Measurements from ENCODE around the gene SMYD5. TPM values are rescaled to one million over a fixed set of nuclear protein-coding genes. Genes with fewer than 3 reads are reported as not detected.
"Not testable (repeated sequence)": the region's sequence is repeated elsewhere in the genome, so short reads cannot be mapped to it uniquely, and the experiment has no call there.

SMYD5 gene
- total and polyA plus RNA-seq, 3 experiments from 2014 or later, result 21.5 to 42.8 (median 41.2) TPM

GRCh38 chr2:73187549-73187948, 26.5 kb upstream of the SMYD5 start:
- no peak for DNase-seq
- ChIA-PET CTCF (interaction anchor here (1.2 to 3.6 kb wide), 2 partner anchors 10 to 102 kb away, joined by 3 to 36 read pairs; no protein-coding TSS in a partner anchor), POLR2A (no interaction called here)
- no peaks in the 10 kb centered on the region for H3K4me1 Mint-ChIP-seq
- H3K27ac Mint-ChIP-seq, result no peak overlapping the region
- H3K9me3 ChIP-seq (ENCODE audit: low read length), result no peaks in the 10 kb centered on the region
- H3K27me3 Mint-ChIP-seq, result peaks cover 20 to 38% of the 10 kb centered on the region in 2 donors
- H3K27me3 ChIP-seq (ENCODE audit: insufficient read depth, low read length, poor library complexity, severe bottlenecking), result no peaks in the 10 kb centered on the region
- H3K9me3 Mint-ChIP-seq, result peaks cover 0 to 4% (median 0%) of the 10 kb centered on the region in 5 donors
- H3K4me3 ChIP-seq (ENCODE audit: low read length), result no peak overlapping the region
- H3K27ac ChIP-seq (ENCODE audit: low read depth, low read length), result no peak overlapping the region
- H3K4me3 Mint-ChIP-seq, result no peak overlapping the region
- H3K36me3 ChIP-seq (ENCODE audit: insufficient read depth, low read length), result no peaks in the 10 kb centered on the region
- no peaks in the 10 kb centered on the region for H3K36me3 Mint-ChIP-seq
- no peaks in the 10 kb centered on the region for H3K4me1 ChIP-seq (ENCODE audit: insufficient read depth, low read length)

- no peak overlapping the region for H3K4me3 ChIP-seq (ENCODE audit: low read length)
- ChIA-PET CTCF (no interaction called here), POLR2A (no interaction called here)
- no peaks in the 10 kb centered on the region for H3K9me3 ChIP-seq (ENCODE audit: low read length)
- no peaks in the 10 kb centered on the region for H3K36me3 ChIP-seq (ENCODE audit: insufficient read depth, low read length)
- H3K27me3 ChIP-seq (ENCODE audit: insufficient read depth, low read length, poor library complexity, severe bottlenecking), result no peaks in the 10 kb centered on the region
- Mint-ChIP-seq H3K36me3 (peaks cover 0 to 2% (median 0%) of the 10 kb centered on the region in 3 donors), H3K27ac (no peak overlapping the region), H3K4me1 (peaks cover 3 to 9% (median 6%) of the 10 kb centered on the region in 3 donors), H3K27me3 (peaks cover 34 to 54% of the 10 kb centered on the region in 2 donors), H3K4me3 (no peak overlapping the region), H3K9me3 (no peaks in the 10 kb centered on the region)
- no peak for DNase-seq
- H3K27ac ChIP-seq (ENCODE audit: low read depth, low read length), result no peak overlapping the region
- no peaks in the 10 kb centered on the region for H3K4me1 ChIP-seq (ENCODE audit: insufficient read depth, low read length)
Observed at GRCh38 chr2:73197579-73197978, 16.5 kb upstream of the SMYD5 start.

- H3K4me1 ChIP-seq (ENCODE audit: insufficient read depth, low read length); H3K27ac Mint-ChIP-seq; H3K4me3 Mint-ChIP-seq; H3K36me3 ChIP-seq (ENCODE audit: insufficient read depth, low read length); H3K36me3 Mint-ChIP-seq; H3K4me3 ChIP-seq (ENCODE audit: low read length); POLR2A ChIA-PET; H3K9me3 ChIP-seq (ENCODE audit: low read length); H3K27ac ChIP-seq (ENCODE audit: low read depth, low read length); H3K9me3 Mint-ChIP-seq; DNase-seq: not testable (repeated sequence)
- Mint-ChIP-seq H3K27me3 (peaks cover 44 to 65% of the 10 kb centered on the region in 2 donors), H3K4me1 (peaks cover 5 to 12% (median 6%) of the 10 kb centered on the region in 3 donors)
- peaks cover 13% of the 10 kb centered on the region for H3K27me3 ChIP-seq (ENCODE audit: insufficient read depth, low read length, poor library complexity, severe bottlenecking)
- CTCF ChIA-PET, result interaction anchor here (1.4 to 3.0 kb wide), 2 partner anchors 13 to 23 kb away, joined by 5 to 11 read pairs; partner anchors contain the start of gene SMYD5
Observed at GRCh38 chr2:73200281-73200680, 13.8 kb upstream of the SMYD5 start.

GRCh38 chr2:73202156-73203054, 11.6 kb upstream of the SMYD5 start, which contains the start of gene NOTO:
TSS of gene NOTO (plus strand) at chr2:73202574. CDS start at chr2:73202667, 93 bp downstream.
- Histone ChIP-seq H3K36me3 (ENCODE audit: insufficient read depth, low read length) (no peaks in the 10 kb centered on the region), H3K4me3 (ENCODE audit: low read length) (no peak within 1 kb of the TSS), H3K27me3 (ENCODE audit: insufficient read depth, low read length, poor library complexity, severe bottlenecking) (peaks cover 13% of the 10 kb centered on the region), H3K4me1 (ENCODE audit: insufficient read depth, low read length) (no peaks in the 10 kb centered on the region), H3K27ac (ENCODE audit: low read depth, low read length) (no peak within 1 kb of the TSS), H3K9me3 (ENCODE audit: low read length) (no peaks in the 10 kb centered on the region)
- H3K4me1 Mint-ChIP-seq, result peaks cover 5 to 12% (median 6%) of the 10 kb centered on the region in 3 donors
- H3K27ac Mint-ChIP-seq, result no peak within 1 kb of the TSS
- ChIA-PET CTCF (interaction anchor here (0.9 to 3.0 kb wide), 4 partner anchors 8 to 25 kb away, joined by 3 to 11 read pairs (median 6); no protein-coding TSS in a partner anchor), POLR2A (no interaction called here)
- peaks cover 47 to 61% of the 10 kb centered on the region in 2 donors for H3K27me3 Mint-ChIP-seq
- no peak for DNase-seq
- H3K9me3 Mint-ChIP-seq, result no peaks in the 10 kb centered on the region
- peaks cover 0 to 2% (median 0%) of the 10 kb centered on the region in 3 donors for H3K36me3 Mint-ChIP-seq
- H3K4me3 Mint-ChIP-seq, result peak within 1 kb of the TSS; percentile 14 to 82 (median 66)

- DNase-seq, result no peak
- Mint-ChIP-seq H3K36me3 (peaks cover 0 to 2% (median 0%) of the 10 kb centered on the region in 3 donors), H3K27me3 (peaks cover 46 to 55% of the 10 kb centered on the region in 2 donors), H3K27ac (no peak overlapping the region), H3K9me3 (no peaks in the 10 kb centered on the region), H3K4me3 (peak overlapping the region in 5 of 7 donors; percentile 44 to 82 (median 48)), H3K4me1 (peaks cover 5 to 12% (median 6%) of the 10 kb centered on the region in 3 donors)
- Histone ChIP-seq H3K27ac (ENCODE audit: low read depth, low read length) (no peak overlapping the region), H3K36me3 (ENCODE audit: insufficient read depth, low read length) (no peaks in the 10 kb centered on the region), H3K27me3 (ENCODE audit: insufficient read depth, low read length, poor library complexity, severe bottlenecking) (peaks cover 13% of the 10 kb centered on the region), H3K4me3 (ENCODE audit: low read length) (no peak overlapping the region), H3K9me3 (ENCODE audit: low read length) (no peaks in the 10 kb centered on the region), H3K4me1 (ENCODE audit: insufficient read depth, low read length) (no peaks in the 10 kb centered on the region)
- POLR2A ChIA-PET, result no interaction called here
- CTCF ChIA-PET, result interaction anchor here (2.1 kb wide), 1 partner anchor 26 kb away, joined by 6 read pairs; no protein-coding TSS in a partner anchor
Observed at GRCh38 chr2:73203055-73203681, 10.9 kb upstream of the SMYD5 start.

GRCh38 chr2:73205611-73206010, 8.4 kb upstream of the SMYD5 start:
- no peak overlapping the region for H3K4me3 Mint-ChIP-seq
- CTCF ChIA-PET, result no interaction called here
- no peak overlapping the region for H3K27ac Mint-ChIP-seq
- Histone ChIP-seq H3K27me3 (ENCODE audit: insufficient read depth, low read length, poor library complexity, severe bottlenecking) (peaks cover 13% of the 10 kb centered on the region), H3K36me3 (ENCODE audit: insufficient read depth, low read length) (no peaks in the 10 kb centered on the region), H3K9me3 (ENCODE audit: low read length) (no peaks in the 10 kb centered on the region), H3K4me1 (ENCODE audit: insufficient read depth, low read length) (no peaks in the 10 kb centered on the region), H3K4me3 (ENCODE audit: low read length) (no peak overlapping the region), H3K27ac (ENCODE audit: low read depth, low read length) (no peak overlapping the region)
- H3K9me3 Mint-ChIP-seq, result no peaks in the 10 kb centered on the region
- peaks cover 42% of the 10 kb centered on the region in 2 donors for H3K27me3 Mint-ChIP-seq
- no peaks in the 10 kb centered on the region for H3K36me3 Mint-ChIP-seq
- no peak for DNase-seq
- POLR2A ChIA-PET, result no interaction called here
- H3K4me1 Mint-ChIP-seq, result peaks cover 5 to 12% (median 6%) of the 10 kb centered on the region in 3 donors

- Mint-ChIP-seq H3K27me3 (peaks cover 30 to 34% of the 10 kb centered on the region in 2 donors), H3K4me1 (peaks cover 2 to 13% (median 6%) of the 10 kb centered on the region in 3 donors)
- POLR2A ChIA-PET, result no interaction called here
Observed at GRCh38 chr2:73208258-73208657, 5.8 kb upstream of the SMYD5 start.

More at GRCh38 chr2:73208258-73208657, 5.8 kb upstream of the SMYD5 start:
- CTCF ChIA-PET, result no interaction called here
- no peak overlapping the region for H3K27ac Mint-ChIP-seq
- H3K9me3 Mint-ChIP-seq, result no peaks in the 10 kb centered on the region
- Histone ChIP-seq H3K36me3 (ENCODE audit: insufficient read depth, low read length) (no peaks in the 10 kb centered on the region), H3K4me3 (ENCODE audit: low read length) (no peak overlapping the region), H3K27ac (ENCODE audit: low read depth, low read length) (no peak overlapping the region), H3K27me3 (ENCODE audit: insufficient read depth, low read length, poor library complexity, severe bottlenecking) (peaks cover 9% of the 10 kb centered on the region), H3K4me1 (ENCODE audit: insufficient read depth, low read length) (peaks cover 13% of the 10 kb centered on the region), H3K9me3 (ENCODE audit: low read length) (no peaks in the 10 kb centered on the region)
- no peaks in the 10 kb centered on the region for H3K36me3 Mint-ChIP-seq
- DNase-seq, result no peak
- H3K4me3 Mint-ChIP-seq, result no peak overlapping the region
